GM23248 (cell line): ENCODE measurements around the gene ZEB1. TPM values are rescaled to one million over a fixed set of nuclear protein-coding genes. Genes with fewer than 3 reads are reported as not detected.
A peak's percentile ranks its signal among the peaks of the same experiment; 100 is the strongest.

Experiments
- DNase-seq: peaks from one replicate; pipeline ENCODE4 v3.0.0-alpha.2; 2015
- H2AFZ ChIP-seq: fragments of 200-600 bp; sonication (generic); 2 replicates; pipeline ENCODE4 v1.6.1; 2016; ENCODE audit warnings: antibody characterized with exemption
- H3F3A ChIP-seq: fragments of 200-600 bp; sonication (generic); 2 replicates; pipeline ENCODE4 v1.6.1; 2016; ENCODE audit warnings: mild to moderate bottlenecking, antibody characterized with exemption, mixed run types; ENCODE audit not compliant: insufficient read depth
- H3K27ac ChIP-seq: fragments of 200-600 bp; sonication (generic); 2 replicates; pipeline ENCODE4 v1.5.1; 2016; ENCODE audit warnings: mild to moderate bottlenecking
- H3K27me3 ChIP-seq: fragments of 200-600 bp; sonication (generic); replicated peaks from 2 replicates; pipeline ENCODE4 v1.6.1; 2016; ENCODE audit warnings: mild to moderate bottlenecking; ENCODE audit not compliant: insufficient read depth
- H3K36me3 ChIP-seq: fragments of 200-600 bp; sonication (generic); 2 replicates; pipeline ENCODE4 v1.6.1; 2016; ENCODE audit warnings: low read depth, mild to moderate bottlenecking
- H3K4me1 ChIP-seq: fragments of 200-600 bp; sonication (generic); 2 replicates; pipeline ENCODE4 v1.6.1; 2016; ENCODE audit warnings: mild to moderate bottlenecking; ENCODE audit not compliant: insufficient read depth
- H3K4me2 ChIP-seq: fragments of 200-600 bp; sonication (generic); one replicate; pipeline ENCODE4 v1.6.1; 2016; ENCODE audit warnings: mild to moderate bottlenecking; ENCODE audit not compliant: unreplicated experiment
- H3K4me3 ChIP-seq: fragments of 200-600 bp; sonication (generic); 2 replicates; pipeline ENCODE4 v1.5.1; 2016; ENCODE audit warnings: mild to moderate bottlenecking
- H3K79me2 ChIP-seq: fragments of 200-600 bp; sonication (generic); 2 replicates; pipeline ENCODE4 v1.6.1; 2016; ENCODE audit warnings: mild to moderate bottlenecking; ENCODE audit not compliant: insufficient read depth
- H3K9ac ChIP-seq: fragments of 200-600 bp; sonication (generic); 2 replicates; pipeline ENCODE4 v1.6.1; 2016; ENCODE audit warnings: mild to moderate bottlenecking
- H3K9me2 ChIP-seq: fragments of 200-600 bp; sonication (generic); 2 replicates; pipeline ENCODE4 v1.6.1; 2016; ENCODE audit warnings: mixed run types, mild to moderate bottlenecking, moderate library complexity; ENCODE audit not compliant: insufficient read depth
- H3K9me3 ChIP-seq: fragments of 200-600 bp; sonication (generic); one replicate; pipeline ENCODE4 v1.6.1; 2017; ENCODE audit warnings: low read depth
- H4K20me1 ChIP-seq: fragments of 200-600 bp; sonication (generic); 2 replicates; pipeline ENCODE4 v1.6.0; 2016; ENCODE audit not compliant: insufficient read depth
- EZH2 ChIP-seq: fragments of 200-600 bp; sonication (generic); IDR thresholded peaks from 2 replicates; pipeline ENCODE4 v1.6.1; 2018; ENCODE audit warnings: antibody characterized with exemption, mild to moderate bottlenecking; ENCODE audit not compliant: insufficient read depth, poor library complexity, severe bottlenecking
- EZH2phosphoT487 ChIP-seq: fragments of 200-600 bp; sonication (generic); IDR thresholded peaks from 2 replicates; pipeline ENCODE4 v1.6.1; 2018; ENCODE audit warnings: antibody characterized with exemption, moderate library complexity, mild to moderate bottlenecking, low read depth; ENCODE audit not compliant: insufficient read depth
- WGBS, 2 experiments: methylation state at CpG; one replicate each; pipeline ENCODE4 v1.1.6; 2015 to 2017; ENCODE audit warnings: low lambda C conversion rate in 2 of 2, low coverage in 1 of 2; ENCODE audit errors: missing lambda C conversion rate in 2 of 2; 5-methylcytosine and 5-hydroxymethylcytosine counted together
- in situ Hi-C: fragments of 300-500 bp; cut with MboI; formaldehyde crosslinking; loops from 2 replicates; pipeline ENCODE4 v1.15.0; 2020
- polyA plus RNA-seq: library from polyadenylated mRNA; unstranded; fragments of >200 nt; fragmentation: Nextera tagmentation; extraction: Ambion mirVana; gene quantifications from 2 replicates; pipeline ENCODE4 v1.2.1, GENCODE V29; 2016
- total RNA-seq: library from RNA; depleted of rRNA; stranded (reverse); fragments of >200 nt; shearing (Covaris generic); gene quantifications from 2 replicates; pipeline ENCODE4 v1.2.3, GENCODE V29; 2014

The ZEB1 gene
- total and polyA plus RNA-seq, 2 experiments from 2014 or later, result 62.0 to 69.8 TPM

GRCh38 chr10:31395695-31396094 lies 76.7 kb downstream of the ZEB1 start:
- Histone ChIP-seq H2AFZ (no peak overlapping the region), H4K20me1 (no peaks in the 10 kb centered on the region), H3K27ac (peak overlapping the region; percentile 17; the same call in 1 of the 2 replicates), H3K4me2 (no peak overlapping the region), H3K36me3 (peaks cover 14% of the 10 kb centered on the region; the same call in 1 of the 2 replicates), H3K9me3 (no peaks in the 10 kb centered on the region), H3K79me2 (peaks cover 98% of the 10 kb centered on the region), H3K9ac (no peak overlapping the region; the same call in 1 of the 2 replicates), H3K4me1 (peaks cover 19% of the 10 kb centered on the region), H3K27me3 (no peaks in the 10 kb centered on the region), H3F3A (peaks cover 3% of the 10 kb centered on the region; the same call in 1 of the 2 replicates), H3K4me3 (no peak overlapping the region), H3K9me2 (no peaks in the 10 kb centered on the region)
- in situ Hi-C loops, result no loop called here
- peak; percentile 53 for DNase-seq
- 9 to 11% methylated on average over 3 of the region's 3 CpGs for WGBS, 2 experiments
- TF ChIP-seq EZH2 (no peak), EZH2phosphoT487 (no peak)

- H4K20me1 ChIP-seq, result no peaks in the 10 kb centered on the region
- peaks cover 9% of the 10 kb centered on the region; the same call in 1 of the 2 replicates for H3K36me3 ChIP-seq
- peaks cover 3% of the 10 kb centered on the region; the same call in 1 of the 2 replicates for H3F3A ChIP-seq
- H3K4me1 ChIP-seq, result peaks cover 23% of the 10 kb centered on the region
- H3K9me3 ChIP-seq, result no peaks in the 10 kb centered on the region
- H2AFZ ChIP-seq, result no peak overlapping the region
- in situ Hi-C loops, result no loop called here
- no peaks in the 10 kb centered on the region for H3K9me2 ChIP-seq
- peaks cover 98% of the 10 kb centered on the region for H3K79me2 ChIP-seq
- no peaks in the 10 kb centered on the region for H3K27me3 ChIP-seq
- TF ChIP-seq EZH2phosphoT487 (no peak), EZH2 (no peak)
- no peak overlapping the region for H3K4me3 ChIP-seq
- no peak overlapping the region; the same call in 1 of the 2 replicates for H3K9ac ChIP-seq
- no peak for DNase-seq
- H3K27ac ChIP-seq, result peak overlapping the region; percentile 17; the same call in 1 of the 2 replicates
- H3K4me2 ChIP-seq, result no peak overlapping the region
Measured at GRCh38 chr10:31396376-31396775, 77.4 kb downstream of the ZEB1 start.

GRCh38 chr10:31397852-31398251 lies 78.8 kb downstream of the ZEB1 start:
- Histone ChIP-seq H3K4me1 (peaks cover 38% of the 10 kb centered on the region), H3K9me2 (no peaks in the 10 kb centered on the region), H3K79me2 (peaks cover 98% of the 10 kb centered on the region), H3K9ac (no peak overlapping the region), H3K4me2 (no peak overlapping the region), H2AFZ (no peak overlapping the region), H3K27ac (no peak overlapping the region), H3K9me3 (no peaks in the 10 kb centered on the region), H3F3A (peaks cover 3% of the 10 kb centered on the region; the same call in 1 of the 2 replicates), H4K20me1 (no peaks in the 10 kb centered on the region), H3K4me3 (no peak overlapping the region), H3K36me3 (peaks cover 5% of the 10 kb centered on the region; the same call in 1 of the 2 replicates), H3K27me3 (no peaks in the 10 kb centered on the region)
- WGBS, 2 experiments, result 98 to 100% methylated on average over 1 of the region's 1 CpG
- in situ Hi-C loops, result no loop called here
- no peak for DNase-seq
- TF ChIP-seq EZH2phosphoT487 (no peak), EZH2 (no peak)

- Histone ChIP-seq H4K20me1 (no peaks in the 10 kb centered on the region), H3K9me3 (no peaks in the 10 kb centered on the region), H3K27me3 (no peaks in the 10 kb centered on the region), H3K36me3 (peaks cover 5% of the 10 kb centered on the region; the same call in 1 of the 2 replicates), H3K4me1 (peaks cover 39% of the 10 kb centered on the region), H3K4me2 (no peak overlapping the region), H3F3A (peaks cover 5% of the 10 kb centered on the region; the same call in 1 of the 2 replicates), H3K27ac (no peak overlapping the region), H3K9ac (no peak overlapping the region), H2AFZ (no peak overlapping the region), H3K9me2 (no peaks in the 10 kb centered on the region), H3K79me2 (peaks cover 98% of the 10 kb centered on the region), H3K4me3 (no peak overlapping the region)
- WGBS, 2 experiments, result 96 to 97% methylated on average over 5 of the region's 5 CpGs
- no peak for DNase-seq
- TF ChIP-seq EZH2 (no peak), EZH2phosphoT487 (no peak)
- in situ Hi-C loops, result no loop called here
Measured at GRCh38 chr10:31399171-31399570, 80.2 kb downstream of the ZEB1 start.

- Histone ChIP-seq H3K27me3 (no peaks in the 10 kb centered on the region), H3K9me2 (no peaks in the 10 kb centered on the region), H3K4me3 (no peak overlapping the region), H3F3A (peaks cover 10% of the 10 kb centered on the region; the same call in 1 of the 2 replicates), H3K79me2 (peaks cover 98% of the 10 kb centered on the region), H3K27ac (no peak overlapping the region; the same call in 1 of the 2 replicates), H3K36me3 (peaks cover 5% of the 10 kb centered on the region; the same call in 1 of the 2 replicates), H4K20me1 (no peaks in the 10 kb centered on the region), H3K9me3 (no peaks in the 10 kb centered on the region), H2AFZ (no peak overlapping the region), H3K4me2 (peak overlapping the region; percentile 3), H3K9ac (no peak overlapping the region), H3K4me1 (peaks cover 43% of the 10 kb centered on the region)
- TF ChIP-seq EZH2, result no peak
- in situ Hi-C loops, result no loop called here
- peak; percentile 74 for DNase-seq
Measured at GRCh38 chr10:31399631-31400030, 80.6 kb downstream of the ZEB1 start.
